Esophagus squamous epithelium (tissue), 5 donors: ENCODE measurements around the gene HORMAD2. TPM values are rescaled to one million over a fixed set of nuclear protein-coding genes. Genes with fewer than 3 reads are reported as not detected.

Source experiments
- DNase-seq: peaks from one replicate; lab custom pipeline; 2025; lab: John Stamatoyannopoulos, UW
- H3K27ac ChIP-seq, 4 donors: fragments of 200-600 bp; sonication (generic); one replicate each; pipeline ENCODE4 v1.5.1; 2016 to 2019; ENCODE audit warnings: mild to moderate bottlenecking in 1 of 4
- H3K27me3 ChIP-seq, 4 donors: fragments of 200-600 bp; sonication (generic); 1 replicate in 3 of 4; 2 replicates in 1 of 4; pipeline versions ENCODE4 v1.5.1 to v1.6.0; 2017 to 2021; ENCODE audit warnings: antibody characterized with exemption in 1 of 4
- H3K36me3 ChIP-seq, 3 donors: fragments of 200-600 bp; sonication (generic); one replicate each; pipeline ENCODE4 v1.5.1; 2016 to 2019
- H3K4me1 ChIP-seq, 3 donors: fragments of 200-600 bp; sonication (generic); one replicate each; pipeline ENCODE4 v1.5.1; 2017 to 2019
- H3K4me3 ChIP-seq, 4 donors: fragments of 200-600 bp; sonication (generic); 1 replicate in 3 of 4; 2 replicates in 1 of 4; pipeline ENCODE4 v1.5.1; 2016 to 2019; ENCODE audit warnings: mild to moderate bottlenecking in 2 of 4, moderate library complexity in 1 of 4
- H3K9me3 ChIP-seq, 3 donors: fragments of 200-600 bp; sonication (generic); one replicate each; pipeline ENCODE4 v1.5.1; 2016 to 2019
- CTCF ChIP-seq, 6 experiments: fragments of 450-650 bp in 4 of 6; fragments of 200-600 bp in 2 of 6; sonication (generic) in 2 of 6; IDR thresholded peaks; one replicate each; pipeline ENCODE4 v1.5.1; 2016 to 2019; ENCODE audit warnings: antibody characterized with exemption in 6 of 6, mild to moderate bottlenecking in 4 of 6, moderate library complexity in 4 of 6
- POLR2A ChIP-seq, 4 donors: fragments of 450-650 bp; IDR thresholded peaks; one replicate each; pipeline ENCODE4 v1.6.1; 2017; ENCODE audit warnings: antibody characterized with exemption in 4 of 4, mild to moderate bottlenecking in 4 of 4, moderate library complexity in 3 of 4
- WGBS, 2 donors: methylation state at CpG; one replicate each; pipeline ENCODE4 v1.1.5; 2018; 5-methylcytosine and 5-hydroxymethylcytosine counted together
- intact Hi-C: fragments of 100-400 bp; cut with DNase I; formaldehyde crosslinking; loops from one replicate; pipeline ENCODE4 v1.15.0; 2022
- total RNA-seq, 4 donors: library from RNA; depleted of rRNA; stranded (reverse); fragments of >200 nt; gene quantifications; one replicate each; pipeline ENCODE4 v1.1.0, GENCODE V29; 2016
- donor health status: DM: yes; HTN: yes; CAD: no.

HORMAD2 gene
- total RNA-seq, 4 donors from 2014 or later = not detected

- Histone ChIP-seq H3K9me3 (peaks cover 0 to 11% (median 9%) of the 10 kb centered on the region in 3 donors), H3K27ac (no peak overlapping the region), H3K4me1 (no peaks in the 10 kb centered on the region), H3K27me3 (no peaks in the 10 kb centered on the region), H3K36me3 (no peaks in the 10 kb centered on the region), H3K4me3 (no peak overlapping the region)
- intact Hi-C loops = no loop called here
- DNase-seq = no peak
- TF ChIP-seq POLR2A (IDR thresholded peaks at IDR 0.05) (no peak), CTCF (IDR thresholded peaks at IDR 0.05) (no peak)
- WGBS, 2 donors = 62 to 86% methylated on average over 3 of the region's 3 CpGs
Observed at GRCh38 chr22:30062259-30062658, 18.0 kb upstream of the HORMAD2 start.

- peaks cover 0 to 9% (median 8%) of the 10 kb centered on the region in 3 donors for H3K9me3 ChIP-seq
- no peak overlapping the region for H3K4me3 ChIP-seq
- 76 to 80% methylated on average over 1 of the region's 1 CpG for whole genome bisulfite sequencing, 2 donors
- H3K27ac ChIP-seq = no peak overlapping the region
- intact Hi-C loops = no loop called here
- no peak for DNase-seq
- no peak for TF ChIP-seq CTCF (IDR thresholded peaks at IDR 0.05)
- TF ChIP-seq POLR2A (IDR thresholded peaks at IDR 0.05) = no peak
- H3K4me1 ChIP-seq = no peaks in the 10 kb centered on the region
- H3K27me3 ChIP-seq = no peaks in the 10 kb centered on the region
- no peaks in the 10 kb centered on the region for H3K36me3 ChIP-seq
Observed at GRCh38 chr22:30062950-30063349, 17.3 kb upstream of the HORMAD2 start.

GRCh38 chr22:30064172-30064571 lies 16.1 kb upstream of the HORMAD2 start:
- intact Hi-C loops = no loop called here
- H3K4me3 ChIP-seq = no peak overlapping the region
- no peaks in the 10 kb centered on the region for H3K4me1 ChIP-seq
- peaks cover 0 to 9% (median 8%) of the 10 kb centered on the region in 3 donors for H3K9me3 ChIP-seq
- no peaks in the 10 kb centered on the region for H3K36me3 ChIP-seq
- TF ChIP-seq CTCF (IDR thresholded peaks at IDR 0.05) (no peak), POLR2A (IDR thresholded peaks at IDR 0.05) (no peak)
- no peaks in the 10 kb centered on the region for H3K27me3 ChIP-seq
- no peak overlapping the region for H3K27ac ChIP-seq
- no peak for DNase-seq

- Histone ChIP-seq H3K27me3 (peaks cover 0 to 22% (median 0%) of the 10 kb centered on the region in 4 donors), H3K36me3 (no peaks in the 10 kb centered on the region), H3K9me3 (no peaks in the 10 kb centered on the region), H3K4me1 (peaks cover 0 to 4% (median 0%) of the 10 kb centered on the region in 3 donors), H3K27ac (no peak overlapping the region), H3K4me3 (no peak overlapping the region)
- WGBS, 2 donors = 60 to 69% methylated on average over 2 of the region's 2 CpGs
- TF ChIP-seq POLR2A (IDR thresholded peaks at IDR 0.05) (no peak), CTCF (IDR thresholded peaks at IDR 0.05) (no peak)
- DNase-seq = no peak
- intact Hi-C loops = no loop called here
Observed at GRCh38 chr22:30073743-30074142, 6.5 kb upstream of the HORMAD2 start.

GRCh38 chr22:30074147-30074546 lies 6.1 kb upstream of the HORMAD2 start:
- no peak overlapping the region for H3K27ac ChIP-seq
- peaks cover 0 to 8% (median 0%) of the 10 kb centered on the region in 3 donors for H3K4me1 ChIP-seq
- 66 to 73% methylated on average over 3 of the region's 3 CpGs for WGBS, 2 donors
- intact Hi-C loops = no loop called here
- peaks cover 0 to 22% (median 0%) of the 10 kb centered on the region in 4 donors for H3K27me3 ChIP-seq
- no peak overlapping the region for H3K4me3 ChIP-seq
- TF ChIP-seq POLR2A (IDR thresholded peaks at IDR 0.05) (no peak), CTCF (IDR thresholded peaks at IDR 0.05) (no peak)
- no peak for DNase-seq
- H3K9me3 ChIP-seq = no peaks in the 10 kb centered on the region
- no peaks in the 10 kb centered on the region for H3K36me3 ChIP-seq
